ENCODE measurements around the gene FAM222B.

Gene FAM222B

GRCh38 chr17:28710861-28711722 is 131.5 kb downstream of the FAM222B start:
- peak; percentile 90 for DNase-seq

GRCh38 chr17:28707339-28707720 is 135.3 kb downstream of the FAM222B start:
- no peak for DNase-seq

- DNase-seq, result no peak
Observed at GRCh38 chr17:28706471-28707338, 135.9 kb downstream of the FAM222B start.
